B cell (primary cell): ENCODE data around the gene FAF1.

ENCODE experiments used
- CTCF ChIP-seq: fragments of 200-600 bp; IDR thresholded peaks from one replicate; pipeline ENCODE4 v1.8.0; 2022; ENCODE audit warnings: antibody characterized with exemption, mild to moderate bottlenecking
- EZH2 ChIP-seq: IDR thresholded peaks from 2 replicates; pipeline ENCODE4 v1.6.1; 2012; ENCODE audit warnings: borderline replicate concordance, low read depth, mild to moderate bottlenecking, moderate library complexity, low read length; ENCODE audit not compliant: insufficient read depth, poor library complexity, severe bottlenecking

GRCh38 chr1:50416553-50417453 is 543.3 kb downstream of the FAF1 start:
- no peak for TF ChIP-seq EZH2
- no peak for TF ChIP-seq CTCF
